Heart right ventricle (tissue), 16 donors: Measurements from ENCODE around the gene ADGRL3. TPM values are rescaled to one million over a fixed set of nuclear protein-coding genes. Genes with fewer than 3 reads are reported as not detected.

Experiments
- ATAC-seq, 8 donors: fragments of 200-7000 bp; cut with Tn5 transposase; one replicate each; pipeline ENCODE4 v1.9.1; 2020; ENCODE audit warnings: mild to moderate bottlenecking in 8 of 8, moderate library complexity in 8 of 8, moderate number of reproducible peaks in 1 of 8
- DNase-seq, 2 donors: peaks; one replicate each; pipeline ENCODE4 v3.0.0-alpha.2; 2020
- H3K27ac ChIP-seq, 10 donors: fragments of 200-600 bp; sonication (generic) in 2 of 10; one replicate each; pipeline versions ENCODE4 v1.5.0 to v1.8.0; 2020 to 2022; ENCODE audit warnings: mild to moderate bottlenecking in 3 of 10
- H3K27me3 ChIP-seq, 7 donors: fragments of 200-600 bp; one replicate each; pipeline ENCODE4 v1.8.0; 2021 to 2022; ENCODE audit warnings: mild to moderate bottlenecking in 2 of 7
- H3K36me3 ChIP-seq, 9 donors: fragments of 200-600 bp; sonication (generic) in 1 of 9; one replicate each; pipeline versions ENCODE4 v1.5.0 to v1.8.0; 2020 to 2022; ENCODE audit warnings: mild to moderate bottlenecking in 2 of 9
- H3K4me1 ChIP-seq, 9 donors: fragments of 200-600 bp; sonication (generic) in 1 of 9; one replicate each; pipeline versions ENCODE4 v1.5.0 to v1.8.0; 2020 to 2022; ENCODE audit warnings: mild to moderate bottlenecking in 4 of 9
- H3K4me3 ChIP-seq, 10 donors: fragments of 200-600 bp; sonication (generic) in 2 of 10; one replicate each; pipeline versions ENCODE4 v1.5.0 to v1.8.0; 2020 to 2022; ENCODE audit warnings: mild to moderate bottlenecking in 7 of 10, moderate library complexity in 2 of 10
- H3K9me3 ChIP-seq, 11 donors: fragments of 200-600 bp in 10 of 11; sonication (generic) in 2 of 11; one replicate each; pipeline versions ENCODE4 v1.5.0 to v1.8.0; 2013 to 2022; ENCODE audit warnings: mild to moderate bottlenecking in 2 of 11, control low read depth in 1 of 11, moderate library complexity in 1 of 11
- CTCF ChIP-seq, 9 donors: fragments of 200-600 bp; sonication (generic) in 2 of 9; IDR thresholded peaks; one replicate each; pipeline versions ENCODE4 v1.5.0 to v1.8.0; 2021 to 2022; ENCODE audit warnings: antibody characterized with exemption in 9 of 9, mild to moderate bottlenecking in 5 of 9, moderate library complexity in 1 of 9
- WGBS, 2 donors: extraction: QIAGEN DNeasy Blood & Tissue Kit; methylation state at CpG; one replicate each; pipeline ENCODE4 v1.1.7; 2013; ENCODE audit warnings: inconsistent platforms in 1 of 2; 5-methylcytosine and 5-hydroxymethylcytosine counted together
- intact Hi-C, 10 donors: fragments of 100-400 bp; cut with DNase I; formaldehyde crosslinking; loops; one replicate each; pipeline versions ENCODE4 v1.11.1 to v1.14.2; 2022
- polyA plus RNA-seq, 2 donors: library from polyadenylated mRNA; stranded (reverse); fragments of 200-250 nt; gene quantifications; one replicate each; pipeline ENCODE4 v1.2.3, GENCODE V29; 2013
- total RNA-seq, 10 donors: library from RNA; stranded (reverse); fragmentation: NEBNext Ultra II Directional in 3 of 10; extraction: Animal tissue kit (Norgen Biotek cat#: 25700) in 3 of 10; gene quantifications; one replicate each; pipeline versions ENCODE4 v1.2.1 to v1.2.4, GENCODE V29; 2021 to 2023
- donor health status: Arrhythmogenic right ventricular cardiomyopathy.
- donor health status: ischemic (EF 13 %, LVEDD 7.1; RV severe dilation, severe dysfunction).
- donor health status: healthy with polysubstance abuse.
- donor health status: DM: no; HTN: yes; CAD: no.
- donor health status: DM: no; HTN: no; CAD: no.
- donor health status: ischemic (EF 25% LVEDD 6.9; RV normal size, moderate dysfunction).
- donor health status: ischemic (EF 25% LVEDD 5.7; RV mildly dilated, moderate dysfunction).
- donor health status: healthy.
- donor health status: DM: yes; HTN: yes; CAD: no.
- donor health status: Ischemic cardiomyopathy.
- donor health status: ischemic (EF 35%, LVEDD 5.7; RV mildly dilated, moderate dysfunction).
- donor health status: nonischemic (EF 11% LVEDD 7.7; RV severe dilation, severe dysfunction).
- donor health status: DM: yes; HTN: yes; CAD: no.
- donor health status: PGD.
- donor health status: ischemic (EF 29% LVEDD 5.4; RV normal size, mild dysfunction).
- donor health status: nonischemic (EF 23%, LVEDD 6.1; RV moderate dilation, normal function).

Gene ADGRL3
- total and polyA plus RNA-seq, 12 donors = 0.36 to 20.9 (median 4.6) TPM

GRCh38 chr4:61217222-61217621, 17.1 kb downstream of the ADGRL3 start:
- intact Hi-C loops = no loop called here
- Histone ChIP-seq H3K27me3 (no peaks in the 10 kb centered on the region), H3K4me1 (no peaks in the 10 kb centered on the region), H3K36me3 (no peaks in the 10 kb centered on the region), H3K27ac (no peak overlapping the region), H3K9me3 (no peaks in the 10 kb centered on the region), H3K4me3 (no peak overlapping the region)
- no peak for ATAC-seq
- no peak for DNase-seq
- TF ChIP-seq CTCF (IDR thresholded peaks at IDR 0.05) = no peak
- WGBS, 2 donors = 85 to 89% methylated on average over 1 of the region's 1 CpG

GRCh38 chr4:61220556-61220955, 20.4 kb downstream of the ADGRL3 start:
- Histone ChIP-seq H3K36me3 (no peaks in the 10 kb centered on the region), H3K4me1 (no peaks in the 10 kb centered on the region), H3K9me3 (no peaks in the 10 kb centered on the region), H3K4me3 (no peak overlapping the region), H3K27me3 (no peaks in the 10 kb centered on the region), H3K27ac (no peak overlapping the region)
- WGBS, 2 donors = 51 to 62% methylated on average over 2 of the region's 2 CpGs
- DNase-seq (no peak), ATAC-seq (no peak)
- intact Hi-C loops = loop anchor here in 1 of 10 donors (2.0 kb wide), 1 partner anchor 24 kb away; no protein-coding TSS in a partner anchor
- no peak for TF ChIP-seq CTCF (IDR thresholded peaks at IDR 0.05)

- ATAC-seq (no peak), DNase-seq (no peak)
- H3K9me3 ChIP-seq = no peaks in the 10 kb centered on the region
- no peak overlapping the region for H3K27ac ChIP-seq
- TF ChIP-seq CTCF (IDR thresholded peaks at IDR 0.05) = no peak
- H3K36me3 ChIP-seq = no peaks in the 10 kb centered on the region
- WGBS, 2 donors = 91 to 96% methylated on average over 4 of the region's 4 CpGs
- intact Hi-C loops = no loop called here
- no peaks in the 10 kb centered on the region for H3K4me1 ChIP-seq
- H3K4me3 ChIP-seq = no peak overlapping the region
- H3K27me3 ChIP-seq = no peaks in the 10 kb centered on the region
Measured at GRCh38 chr4:61223385-61223784, 23.3 kb downstream of the ADGRL3 start.

GRCh38 chr4:61224573-61224972, 24.4 kb downstream of the ADGRL3 start:
- Histone ChIP-seq H3K27ac (no peak overlapping the region), H3K9me3 (no peaks in the 10 kb centered on the region), H3K4me3 (no peak overlapping the region), H3K4me1 (no peaks in the 10 kb centered on the region), H3K36me3 (no peaks in the 10 kb centered on the region), H3K27me3 (no peaks in the 10 kb centered on the region)
- intact Hi-C loops = no loop called here
- no peak for TF ChIP-seq CTCF (IDR thresholded peaks at IDR 0.05)
- ATAC-seq (no peak), DNase-seq (no peak)
- WGBS, 2 donors = 86 to 87% methylated on average over 8 of the region's 8 CpGs
